ENCODE results near the gene UQCR10.

DNA sequence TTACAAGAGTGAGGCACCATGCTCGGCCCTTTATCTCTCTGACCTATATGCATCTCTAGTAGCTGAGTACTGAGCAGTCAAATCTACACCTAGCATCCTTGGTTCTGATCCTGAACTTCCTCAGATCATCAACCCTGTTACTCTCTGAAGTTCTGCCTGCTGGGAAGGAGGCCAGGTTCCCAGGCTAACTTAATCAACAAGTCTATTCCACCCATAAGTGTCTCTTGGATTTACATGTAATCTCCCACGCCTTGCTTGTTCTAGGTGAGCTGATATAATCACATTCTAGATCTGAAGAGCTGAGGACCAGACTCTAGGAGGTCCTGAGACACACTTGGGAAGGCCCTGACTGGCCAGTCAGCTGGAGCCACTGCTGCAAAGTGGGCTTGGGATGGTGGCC is 25.2 kb upstream of the UQCR10 start:
- TF ChIP-seq, protein P1, sequence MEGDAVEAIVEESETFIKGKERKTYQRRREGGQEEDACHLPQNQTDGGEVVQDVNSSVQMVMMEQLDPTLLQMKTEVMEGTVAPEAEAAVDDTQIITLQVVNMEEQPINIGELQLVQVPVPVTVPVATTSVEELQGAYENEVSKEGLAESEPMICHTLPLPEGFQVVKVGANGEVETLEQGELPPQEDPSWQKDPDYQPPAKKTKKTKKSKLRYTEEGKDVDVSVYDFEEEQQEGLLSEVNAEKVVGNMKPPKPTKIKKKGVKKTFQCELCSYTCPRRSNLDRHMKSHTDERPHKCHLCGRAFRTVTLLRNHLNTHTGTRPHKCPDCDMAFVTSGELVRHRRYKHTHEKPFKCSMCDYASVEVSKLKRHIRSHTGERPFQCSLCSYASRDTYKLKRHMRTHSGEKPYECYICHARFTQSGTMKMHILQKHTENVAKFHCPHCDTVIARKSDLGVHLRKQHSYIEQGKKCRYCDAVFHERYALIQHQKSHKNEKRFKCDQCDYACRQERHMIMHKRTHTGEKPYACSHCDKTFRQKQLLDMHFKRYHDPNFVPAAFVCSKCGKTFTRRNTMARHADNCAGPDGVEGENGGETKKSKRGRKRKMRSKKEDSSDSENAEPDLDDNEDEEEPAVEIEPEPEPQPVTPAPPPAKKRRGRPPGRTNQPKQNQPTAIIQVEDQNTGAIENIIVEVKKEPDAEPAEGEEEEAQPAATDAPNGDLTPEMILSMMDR (conservative IDR thresholded peaks at IDR 0.05; ENCODE audit: low read depth, low read length) = no peak
- TF ChIP-seq POLR2A (IDR thresholded peaks at IDR 0.05; ENCODE audit: low read depth, low read length) (no peak), CHD1 (IDR thresholded peaks at IDR 0.05; ENCODE audit: low read depth, low read length) (no peak), SMC3 (IDR thresholded peaks at IDR 0.05; ENCODE audit: low read depth, low read length) (no peak), RCOR1 (IDR thresholded peaks at IDR 0.05; ENCODE audit: insufficient replicate concordance, low read length) (no peak)
- TF ChIP-seq, protein P2, sequence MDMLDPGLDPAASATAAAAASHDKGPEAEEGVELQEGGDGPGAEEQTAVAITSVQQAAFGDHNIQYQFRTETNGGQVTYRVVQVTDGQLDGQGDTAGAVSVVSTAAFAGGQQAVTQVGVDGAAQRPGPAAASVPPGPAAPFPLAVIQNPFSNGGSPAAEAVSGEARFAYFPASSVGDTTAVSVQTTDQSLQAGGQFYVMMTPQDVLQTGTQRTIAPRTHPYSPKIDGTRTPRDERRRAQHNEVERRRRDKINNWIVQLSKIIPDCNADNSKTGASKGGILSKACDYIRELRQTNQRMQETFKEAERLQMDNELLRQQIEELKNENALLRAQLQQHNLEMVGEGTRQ (IDR thresholded peaks at IDR 0.05; ENCODE audit: low read depth, low read length) = no peak
